ENCODE results near the gene PPEF1.

DNA sequence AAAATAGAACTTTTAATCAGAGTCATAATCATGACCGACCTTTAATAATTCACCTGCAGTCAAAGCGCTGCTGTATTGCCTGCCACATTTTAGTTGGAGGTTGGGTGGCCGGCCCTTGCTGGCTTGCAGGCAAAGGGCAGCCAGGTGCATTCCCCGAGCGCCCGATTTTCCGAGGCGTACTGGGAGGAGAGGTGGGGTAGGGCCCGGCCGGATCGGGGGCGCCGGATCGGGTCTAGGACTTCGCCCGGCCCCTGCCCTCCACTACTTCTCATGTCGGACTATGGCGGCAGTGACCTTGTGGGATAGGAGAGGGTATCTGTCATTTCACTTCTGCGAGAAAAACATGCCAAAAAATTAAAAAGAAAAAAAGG lies 33.0 kb upstream of the PPEF1 start:
- TF ChIP-seq CTCF (conservative IDR thresholded peaks at IDR 0.05; ENCODE audit: low read depth, low read length) (no peak), EZH2 (IDR thresholded peaks at IDR 0.05; ENCODE audit: borderline replicate concordance, low read depth, low read length, poor library complexity, severe bottlenecking) (no peak)
